HuH-7.5 (cell line): ENCODE results near the gene CDC26.
A peak's percentile ranks its signal among the peaks of the same experiment; 100 is the strongest.
"Not testable (repeated sequence)": the region's sequence is repeated elsewhere in the genome, so short reads cannot be mapped to it uniquely, and the experiment has no call there.

Experiments used
- DNase-seq: peaks from one replicate; pipeline ENCODE4 v3.0.0; 2011; ENCODE audit warnings: low spot score

CDC26 gene

DNA sequence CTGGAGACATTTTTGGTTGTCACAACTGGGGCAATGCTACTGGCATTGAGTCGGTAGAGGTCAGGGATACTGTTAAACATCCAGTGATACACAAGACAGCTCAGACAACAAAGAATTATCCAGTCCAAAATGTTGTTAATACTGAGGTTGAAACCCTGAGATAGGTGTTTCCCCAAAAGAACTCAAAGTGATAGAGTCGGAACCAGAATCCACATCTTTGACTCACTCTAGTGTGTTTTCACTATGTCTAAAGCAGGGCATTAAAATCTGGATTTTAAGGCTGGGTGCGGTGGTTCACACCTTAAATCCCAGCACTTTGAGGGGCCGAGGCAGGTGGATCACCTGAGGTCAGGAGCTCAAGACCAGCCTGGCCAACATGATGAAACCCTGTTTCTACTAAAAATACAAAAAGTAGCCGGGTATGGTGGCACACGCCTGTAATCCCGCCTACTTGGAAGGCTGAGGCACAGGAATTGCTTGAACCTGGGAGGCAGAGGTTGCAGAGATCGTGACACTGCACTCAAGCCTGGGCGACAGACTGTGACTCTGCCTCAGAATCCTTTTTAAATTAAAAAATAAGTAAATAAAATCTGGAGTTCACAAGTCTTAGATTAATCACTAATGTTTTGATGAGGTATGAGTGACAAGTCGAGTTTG, 37.0 kb downstream of the CDC26 start:
- DNase-seq: no peak

DNA sequence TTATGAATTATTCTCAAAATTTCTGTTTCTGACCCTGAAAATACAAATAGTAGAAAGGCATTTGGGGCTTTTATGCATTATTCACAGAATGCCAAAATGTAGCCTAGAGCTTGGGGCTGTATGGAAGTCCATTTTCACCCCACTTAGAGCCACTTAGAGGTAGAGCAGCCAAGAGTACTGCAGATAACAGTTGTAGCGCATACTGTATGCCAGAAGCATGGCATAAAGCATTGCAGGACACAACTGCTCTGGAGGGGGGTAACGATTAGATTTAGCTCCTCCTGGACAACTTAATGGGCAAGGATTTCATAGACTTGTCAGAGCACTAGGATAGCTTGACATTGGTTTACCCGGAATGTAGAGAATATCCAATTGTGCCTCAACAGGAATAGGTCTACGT, 38.3 kb downstream of the CDC26 start:
- no peak for DNase-seq

DNA sequence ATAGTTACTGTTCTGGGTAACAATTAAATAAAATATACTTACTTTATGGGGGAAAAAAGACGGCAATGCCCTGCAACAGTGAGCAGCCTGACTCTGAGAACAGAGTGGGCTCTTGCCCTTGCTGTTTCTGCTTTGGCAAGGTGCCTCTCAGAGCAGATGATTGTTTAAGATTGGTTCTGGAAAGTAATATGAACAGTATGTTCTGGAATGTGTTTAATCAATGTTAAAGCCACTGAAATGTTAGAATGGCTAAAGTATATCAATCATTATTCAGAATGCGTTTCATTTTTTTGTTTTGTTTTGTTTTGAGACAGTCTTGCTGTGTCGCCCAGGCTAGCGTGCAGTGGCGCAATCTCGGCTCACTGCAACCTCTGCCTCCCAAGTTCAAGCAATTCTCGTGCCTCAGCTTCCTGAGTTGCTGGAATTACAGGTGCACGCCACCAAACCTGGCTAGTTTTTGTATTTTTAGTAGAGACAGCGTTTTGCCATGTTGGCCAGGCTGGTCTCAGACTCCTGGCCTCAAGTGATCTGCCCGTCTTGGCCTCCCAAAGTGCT, 39.6 kb downstream of the CDC26 start:
- not testable (repeated sequence) for DNase-seq

DNA sequence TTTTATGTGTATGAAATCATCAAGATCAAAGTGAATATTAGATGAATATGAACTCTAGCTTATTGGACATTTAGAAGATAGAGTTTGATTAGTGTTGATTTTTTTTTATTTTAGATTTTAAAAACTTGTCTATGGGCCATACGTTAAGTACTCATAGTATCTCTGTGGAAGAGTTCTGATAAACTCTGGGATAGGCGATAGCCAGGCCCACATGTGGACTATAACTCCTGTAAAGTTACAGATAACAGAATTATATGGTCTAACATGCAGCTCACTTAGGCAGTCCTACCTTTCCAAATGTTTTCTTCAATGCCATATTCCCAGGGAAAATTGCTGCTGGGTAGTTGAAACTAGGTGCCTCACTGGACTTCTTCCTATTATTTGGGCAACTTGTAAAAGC, 43.7 kb downstream of the CDC26 start:
- no peak for DNase-seq

DNA sequence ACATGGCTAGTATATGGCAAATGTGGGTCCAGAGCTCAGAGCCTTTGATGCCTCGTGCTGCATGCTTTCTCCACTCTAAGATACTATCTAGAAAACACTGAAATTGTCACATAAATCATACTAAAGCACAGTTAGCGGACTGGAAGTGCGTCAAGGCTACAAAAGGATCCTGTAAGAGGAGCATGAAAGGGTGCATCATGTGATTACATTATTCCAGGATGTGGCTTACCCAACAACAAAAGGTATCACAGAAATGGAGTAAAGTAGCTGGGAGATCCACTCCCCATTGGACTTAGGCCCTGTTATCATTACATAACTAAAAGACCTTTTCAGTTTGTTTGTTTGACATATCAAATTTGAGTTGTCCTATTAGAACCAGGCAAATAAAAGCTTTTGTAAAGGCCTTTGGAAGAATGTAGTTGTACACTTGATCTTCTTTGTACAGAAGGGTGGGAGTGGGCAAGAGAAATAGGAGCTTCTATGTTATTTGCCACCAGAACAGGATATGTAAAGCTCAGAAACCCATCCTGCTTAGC, 47.2 kb downstream of the CDC26 start:
- DNase-seq: no peak

GRCh38 chr9:113227436-113227835, 47.9 kb downstream of the CDC26 start:
- DNase-seq: no peak

GRCh38 chr9:113223963-113224362, 51.4 kb downstream of the CDC26 start:
- no peak for DNase-seq

DNA sequence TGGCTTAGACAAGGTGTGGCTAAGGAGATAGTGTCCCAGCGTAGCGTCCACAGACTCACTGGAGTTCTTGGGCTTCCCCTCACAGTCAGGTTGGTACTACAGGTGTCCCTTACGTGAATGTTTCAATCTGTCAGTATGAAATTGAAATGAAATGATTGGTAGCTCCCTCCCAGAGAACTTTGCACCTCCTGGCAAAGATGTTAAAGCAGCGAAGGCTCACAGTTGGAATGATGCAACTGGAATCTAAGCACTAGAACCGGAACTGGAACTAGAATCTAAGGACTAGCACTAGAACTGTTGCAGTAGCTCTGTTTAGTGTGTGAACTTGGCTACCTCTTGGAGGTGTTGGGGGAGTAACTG, 52.9 kb downstream of the CDC26 start:
- no peak for DNase-seq

GRCh38 chr9:113221800-113222481, 53.4 kb downstream of the CDC26 start:
- no peak for DNase-seq

- peak; percentile 90 for DNase-seq
Measured at GRCh38 chr9:113221003-113221799, 54.2 kb downstream of the CDC26 start, which contains the start of the genes FKBP15 and SLC31A1. Gene FKBP15 (minus strand): TSS chr9:113221277. CDS start chr9:113221243, 34 bp downstream. Gene SLC31A1 (plus strand): TSS chr9:113221544. CDS start chr9:113256149, 34,605 bp downstream.

DNA sequence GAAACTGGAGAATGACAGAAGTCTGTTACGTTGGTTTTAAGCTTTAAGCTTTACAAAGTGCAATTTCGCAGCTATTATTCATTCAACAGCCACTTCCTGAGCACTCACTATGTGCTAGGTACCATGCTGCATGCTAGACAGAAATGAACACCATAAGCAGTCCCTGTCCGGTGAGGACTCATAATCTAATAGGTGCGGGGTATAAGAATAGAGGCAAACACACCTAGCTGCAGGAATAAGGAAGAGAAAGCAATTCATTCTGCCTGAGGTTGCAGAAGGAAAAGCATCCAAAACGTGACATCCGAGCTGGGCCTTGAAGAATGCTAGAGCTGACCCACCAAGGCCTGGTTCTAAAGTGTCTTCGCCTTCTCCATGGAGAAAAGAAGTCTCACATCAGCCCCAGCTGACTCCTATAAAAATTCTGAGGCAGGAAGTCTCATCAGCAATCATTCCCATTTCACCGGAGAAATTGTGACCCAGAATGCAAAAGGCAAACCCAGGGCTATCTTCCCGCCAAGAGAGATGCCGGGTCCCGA, 54.8 kb downstream of the CDC26 start:
- DNase-seq: no peak

GRCh38 chr9:113219969-113220368, 55.4 kb downstream of the CDC26 start:
- DNase-seq: no peak

- no peak for DNase-seq
Measured at GRCh38 chr9:113219186-113219936, 56.0 kb downstream of the CDC26 start.
